HepG2 (cell line): ENCODE data around the gene CDC42EP1. TPM values are rescaled to one million over a fixed set of nuclear protein-coding genes. Genes with fewer than 3 reads are reported as not detected.
A peak's percentile ranks its signal among the peaks of the same experiment; 100 is the strongest.

Experiments used
- ARID2 ChIP-seq: sonication (generic); formaldehyde crosslinking; IDR thresholded peaks from 2 replicates; pipeline ENCODE4 v1.8.1; 2022; ENCODE audit warnings: mild to moderate bottlenecking, missing genetic modification reagents, borderline replicate concordance
- ARID3A ChIP-seq: IDR thresholded peaks from 2 replicates; pipeline ENCODE4 v1.6.1; 2012; ENCODE audit warnings: low read depth, low read length, improper control_type of control experiment
- CSRNP2 ChIP-seq: sonication (generic); formaldehyde crosslinking; conservative IDR thresholded peaks from 2 replicates; pipeline ENCODE4 v1.8.0; 2022; ENCODE audit warnings: low read depth, missing genetic modification reagents
- ELF1 ChIP-seq: sonication (generic); formaldehyde crosslinking; IDR thresholded peaks from 2 replicates; pipeline ENCODE4 v1.4.0; 2020; ENCODE audit warnings: missing genetic modification reagents
- ERF ChIP-seq: IDR thresholded peaks from 2 replicates; pipeline ENCODE4 v1.6.1; 2018; ENCODE audit warnings: missing biosample characterization, missing genetic modification reagents
- FLYWCH1 ChIP-seq: sonication (generic); formaldehyde crosslinking; IDR thresholded peaks from 2 replicates; pipeline ENCODE4 v1.8.1; 2023; ENCODE audit warnings: mild to moderate bottlenecking, missing genetic modification reagents
- HHEX ChIP-seq: IDR thresholded peaks from 2 replicates; pipeline ENCODE4 v1.6.1; 2016; ENCODE audit warnings: control low read depth
- HNRNPK ChIP-seq: fragments of 200-400 bp; formaldehyde crosslinking; IDR thresholded peaks from 2 replicates; pipeline ENCODE4 v1.6.1; 2018; ENCODE audit warnings: low read length, low read depth, moderate library complexity, mild to moderate bottlenecking; ENCODE audit not compliant: poor library complexity, severe bottlenecking
- HOXD1 ChIP-seq: sonication (generic); formaldehyde crosslinking; IDR thresholded peaks from 2 replicates; pipeline ENCODE4 v1.5.0; 2020; ENCODE audit warnings: missing genetic modification reagents
- KDM6A ChIP-seq: IDR thresholded peaks from 2 replicates; pipeline ENCODE4 v1.6.1; 2016; ENCODE audit warnings: low read depth
- NRL ChIP-seq: sonication (generic); formaldehyde crosslinking; IDR thresholded peaks from 2 replicates; pipeline ENCODE4 v1.5.0; 2020; ENCODE audit warnings: missing genetic modification reagents, mild to moderate bottlenecking, moderate library complexity, borderline replicate concordance
- PAWR ChIP-seq: sonication (generic); formaldehyde crosslinking; IDR thresholded peaks from 2 replicates; pipeline ENCODE4 v1.4.0; 2020; ENCODE audit warnings: missing genetic modification reagents, mild to moderate bottlenecking, borderline replicate concordance
- RFX1 ChIP-seq: fragments of 450-650 bp; IDR thresholded peaks from 2 replicates; pipeline ENCODE4 v1.6.1; 2017
- SALL2 ChIP-seq: sonication (generic); formaldehyde crosslinking; IDR thresholded peaks from 2 replicates; pipeline ENCODE4 v1.8.1; 2023; ENCODE audit warnings: mild to moderate bottlenecking, missing genetic modification reagents, inconsistent platforms
- SNAI1 ChIP-seq: sonication (generic); formaldehyde crosslinking; IDR thresholded peaks from 2 replicates; pipeline ENCODE4 v1.5.0; 2020; ENCODE audit warnings: mild to moderate bottlenecking, missing genetic modification reagents, borderline replicate concordance
- SRSF9 ChIP-seq: fragments of 200-400 bp; formaldehyde crosslinking; IDR thresholded peaks from 2 replicates; pipeline ENCODE4 v1.6.1; 2018; ENCODE audit warnings: borderline replicate concordance, mild to moderate bottlenecking, low read depth, low read length; ENCODE audit not compliant: insufficient read depth, poor library complexity, severe bottlenecking
- TCF7L2 ChIP-seq: IDR thresholded peaks from 2 replicates; pipeline ENCODE4 v1.6.1; 2011; ENCODE audit warnings: mild to moderate bottlenecking, low read depth, low read length, moderate library complexity
- U2AF1 ChIP-seq: fragments of 200-400 bp; formaldehyde crosslinking; optimal IDR thresholded peaks from 2 replicates; pipeline ENCODE3; 2017; ENCODE audit warnings: mild to moderate bottlenecking, low read depth, low read length
- ZNF567 ChIP-seq: sonication (generic); formaldehyde crosslinking; IDR thresholded peaks from 2 replicates; pipeline ENCODE4 v1.8.1; 2023; ENCODE audit warnings: mild to moderate bottlenecking, missing genetic modification reagents, borderline replicate concordance
- ZNF672 ChIP-seq: sonication (generic); formaldehyde crosslinking; IDR thresholded peaks from 2 replicates; pipeline ENCODE4 v1.8.1; 2022; ENCODE audit warnings: missing genetic modification reagents
- ZNF720 ChIP-seq: sonication (generic); formaldehyde crosslinking; IDR thresholded peaks from 2 replicates; pipeline ENCODE4 v1.4.0; 2020; ENCODE audit warnings: missing genetic modification reagents
- ZNF724P ChIP-seq: sonication (generic); formaldehyde crosslinking; IDR thresholded peaks from 2 replicates; pipeline ENCODE4 v1.8.0; 2022; ENCODE audit warnings: missing genetic modification reagents, borderline replicate concordance
- ZNF737 ChIP-seq: sonication (generic); formaldehyde crosslinking; IDR thresholded peaks from 2 replicates; pipeline ENCODE4 v1.5.0; 2020; ENCODE audit warnings: missing genetic modification reagents, mild to moderate bottlenecking, borderline replicate concordance
- ZNF790 ChIP-seq: sonication (generic); formaldehyde crosslinking; IDR thresholded peaks from 2 replicates; pipeline ENCODE4 v1.8.0; 2022; ENCODE audit warnings: missing genetic modification reagents, mild to moderate bottlenecking, borderline replicate concordance
- polyA plus RNA-seq, 8 experiments: library from polyadenylated mRNA; depleted of rRNA in 3 of 8; stranded (reverse) in 7 of 8; unstranded in 1 of 8; fragments of >200 nt; fragmentation: Illumina TruSeq in 4 of 8; extraction: Trizol in 4 of 8; gene quantifications; 2 replicates each; pipeline versions ENCODE4 v1.2.1 to v1.2.3, GENCODE V29; 2011 to 2016; ENCODE audit warnings: low read depth in 4 of 8, missing spikeins in 1 of 8, mixed read lengths in 1 of 8; ENCODE audit not compliant: insufficient read depth in 1 of 8
- total RNA-seq, 5 experiments: library from RNA; depleted of rRNA; stranded (reverse); fragments of >200 nt; fragmentation: Illumina TruSeq; extraction: Trizol; gene quantifications; 2 replicates each; pipeline ENCODE4 v1.2.3, GENCODE V29; 2016; ENCODE audit warnings: low read depth in 1 of 5
- TF ChIP-seq, protein P1 (sequence below): sonication (generic); formaldehyde crosslinking; IDR thresholded peaks from 2 replicates; pipeline ENCODE4 v1.8.0; 2022; ENCODE audit warnings: low read depth, missing genetic modification reagents
- TF ChIP-seq, protein P2 (sequence below): sonication (generic); formaldehyde crosslinking; IDR thresholded peaks from 2 replicates; pipeline ENCODE4 v1.8.1; 2023; ENCODE audit warnings: mild to moderate bottlenecking, missing genetic modification reagents, borderline replicate concordance
- TF ChIP-seq, protein P3 (sequence below): IDR thresholded peaks from 2 replicates; pipeline ENCODE4 v1.6.1; 2016; ENCODE audit warnings: low read depth, borderline replicate concordance

The CDC42EP1 gene
- total and polyA plus RNA-seq, 2 of the 13 experiments (the other 11 are each of a cell fraction or from before 2014, with no cell fraction given) = 17.1 to 29.5 TPM

GRCh38 chr22:37560608-37561211 lies 430 bp downstream of the CDC42EP1 start (continued):
- TF ChIP-seq CSRNP2 (CRISPR knock-in tag) = 0 out of 2 replicates have a peak, but pooled peaks have one; percentile 19
- no peak for TF ChIP-seq PAWR (CRISPR knock-in tag)
- TF ChIP-seq FLYWCH1 (CRISPR knock-in tag) = no peak
- TF ChIP-seq SNAI1 = no peak
- TF ChIP-seq KDM6A (CRISPR knock-in tag) = no peak
- TF ChIP-seq ZNF567 = 0 out of 2 replicates have a peak, but pooled peaks have one; percentile 20
- TF ChIP-seq ZNF790 = no peak
- TF ChIP-seq, protein P1, sequence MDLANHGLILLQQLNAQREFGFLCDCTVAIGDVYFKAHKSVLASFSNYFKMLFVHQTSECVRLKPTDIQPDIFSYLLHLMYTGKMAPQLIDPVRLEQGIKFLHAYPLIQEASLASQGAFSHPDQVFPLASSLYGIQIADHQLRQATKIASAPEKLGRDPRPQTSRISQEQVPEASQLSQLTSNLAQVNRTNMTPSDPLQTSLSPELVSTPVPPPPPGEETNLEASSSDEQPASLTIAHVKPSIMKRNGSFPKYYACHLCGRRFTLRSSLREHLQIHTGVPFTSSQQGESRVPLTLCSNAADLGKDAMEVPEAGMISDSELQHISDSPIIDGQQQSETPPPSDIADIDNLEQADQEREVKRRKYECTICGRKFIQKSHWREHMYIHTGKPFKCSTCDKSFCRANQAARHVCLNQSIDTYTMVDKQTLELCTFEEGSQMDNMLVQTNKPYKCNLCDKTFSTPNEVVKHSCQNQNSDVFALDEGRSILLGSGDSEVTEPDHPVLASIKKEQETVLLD = no peak
- TF ChIP-seq ZNF724P (CRISPR knock-in tag) = no peak
- TF ChIP-seq SALL2 (CRISPR knock-in tag) = no peak
- TF ChIP-seq ARID2 (CRISPR knock-in tag) = no peak
- TF ChIP-seq ARID3A = no peak
- TF ChIP-seq, protein P2, sequence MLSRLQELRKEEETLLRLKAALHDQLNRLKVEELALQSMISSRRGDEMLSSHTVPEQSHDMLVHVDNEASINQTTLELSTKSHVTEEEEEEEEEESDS (CRISPR knock-in tag) = no peak
- TF ChIP-seq HOXD1 (CRISPR knock-in tag) = no peak
- TF ChIP-seq, protein P3, sequence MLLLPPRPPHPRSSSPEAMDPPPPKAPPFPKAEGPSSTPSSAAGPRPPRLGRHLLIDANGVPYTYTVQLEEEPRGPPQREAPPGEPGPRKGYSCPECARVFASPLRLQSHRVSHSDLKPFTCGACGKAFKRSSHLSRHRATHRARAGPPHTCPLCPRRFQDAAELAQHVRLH (CRISPR knock-in tag) = 0 out of 2 replicates have a peak, but pooled peaks have one; percentile 37
- TF ChIP-seq ZNF672 (CRISPR knock-in tag) = 0 out of 2 replicates have a peak, but pooled peaks have one; percentile 2
- no peak for TF ChIP-seq RFX1
- no peak for TF ChIP-seq SRSF9
- TF ChIP-seq ZNF720 (CRISPR knock-in tag) = no peak
- TF ChIP-seq NRL = no peak
- TF ChIP-seq TCF7L2 = no peak
- TF ChIP-seq ELF1 = no peak
- TF ChIP-seq U2AF1 = no peak
- TF ChIP-seq ERF (CRISPR knock-in tag) = no peak
- TF ChIP-seq HHEX (CRISPR knock-in tag) = no peak
- TF ChIP-seq HNRNPK = peak; percentile 89
- TF ChIP-seq ZNF737 (CRISPR knock-in tag) = no peak
